GM19035 (cell line): Measurements from ENCODE around the gene ACBD3.
A peak's percentile ranks its signal among the peaks of the same experiment; 100 is the strongest.

Source experiments
- ATAC-seq: cut with Tn5 transposase; IDR thresholded peaks from one replicate; pipeline ENCODE4 v1.9.1; 2021; ENCODE audit not compliant: unreplicated experiment

Gene ACBD3

DNA sequence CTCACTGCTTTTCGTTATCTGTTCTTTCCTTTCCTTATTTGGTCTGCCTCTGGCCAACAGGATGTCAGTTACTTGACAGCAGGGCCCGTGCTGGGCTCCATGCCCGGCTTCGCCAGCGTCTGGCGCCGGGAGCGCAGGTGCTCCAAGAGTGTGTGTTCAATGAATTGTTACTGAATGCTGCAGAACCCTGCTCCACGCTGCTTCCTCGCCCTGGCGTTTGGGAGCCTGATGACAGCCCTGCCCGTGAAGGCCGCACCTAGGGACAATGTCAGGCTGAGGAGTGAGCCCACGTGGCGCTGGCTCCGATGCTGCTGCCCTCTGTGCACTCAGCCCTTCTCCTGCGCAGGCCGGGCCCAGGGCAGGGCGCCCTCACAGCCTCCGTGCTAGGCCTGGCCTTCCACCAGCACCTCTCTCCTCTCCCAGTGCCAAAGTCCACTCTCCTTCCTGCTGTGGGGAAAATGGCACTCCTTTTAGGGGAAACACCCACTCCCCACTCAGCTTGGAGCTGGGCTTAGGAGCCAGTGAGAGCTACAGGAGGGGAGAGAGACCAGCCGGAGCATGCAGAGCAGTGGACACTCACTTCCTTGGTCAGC, 51.4 kb downstream of the ACBD3 start:
- no peak for ATAC-seq

DNA sequence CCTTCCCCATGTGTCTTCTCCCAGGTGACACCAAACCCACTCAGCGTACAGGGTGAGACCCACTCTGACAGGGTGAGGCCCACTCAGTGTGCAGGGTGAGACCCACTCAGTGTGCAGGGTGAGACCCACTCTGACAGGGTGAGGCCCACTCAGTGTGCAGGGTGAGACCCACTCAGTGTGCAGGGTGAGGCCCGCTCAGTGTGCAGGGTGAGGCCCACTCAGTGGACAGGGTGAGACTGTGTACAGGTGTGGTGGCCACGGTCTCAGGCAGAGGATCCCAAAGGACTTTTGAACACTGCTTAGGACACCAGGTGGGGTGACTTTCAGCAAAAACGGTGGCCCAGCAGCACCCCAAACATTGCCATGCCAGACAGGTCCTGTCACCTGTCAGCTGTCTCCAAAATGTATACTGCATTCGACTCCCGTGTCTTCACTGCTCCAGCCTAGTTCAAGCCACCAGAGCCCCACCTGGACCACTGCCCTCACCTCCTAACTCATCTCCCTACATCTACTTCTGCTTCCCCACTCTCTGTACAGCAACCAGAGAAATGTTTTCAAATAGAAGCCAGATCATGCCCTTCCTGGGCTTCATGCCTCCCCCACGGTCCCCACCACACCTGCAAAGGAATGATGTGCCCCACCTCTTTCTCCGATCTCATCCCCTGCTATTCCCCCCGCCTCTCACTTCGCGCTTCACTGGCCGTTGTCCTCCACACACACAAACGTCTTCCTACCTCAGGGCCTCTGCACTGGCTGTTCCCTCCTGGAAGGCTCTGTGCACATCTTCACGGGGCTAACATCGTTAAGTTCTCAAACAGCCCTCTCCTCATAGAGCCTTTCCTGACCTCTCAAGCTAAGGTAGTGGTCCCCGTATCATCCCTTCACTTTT, 52.1 kb downstream of the ACBD3 start:
- ATAC-seq: no peak

DNA sequence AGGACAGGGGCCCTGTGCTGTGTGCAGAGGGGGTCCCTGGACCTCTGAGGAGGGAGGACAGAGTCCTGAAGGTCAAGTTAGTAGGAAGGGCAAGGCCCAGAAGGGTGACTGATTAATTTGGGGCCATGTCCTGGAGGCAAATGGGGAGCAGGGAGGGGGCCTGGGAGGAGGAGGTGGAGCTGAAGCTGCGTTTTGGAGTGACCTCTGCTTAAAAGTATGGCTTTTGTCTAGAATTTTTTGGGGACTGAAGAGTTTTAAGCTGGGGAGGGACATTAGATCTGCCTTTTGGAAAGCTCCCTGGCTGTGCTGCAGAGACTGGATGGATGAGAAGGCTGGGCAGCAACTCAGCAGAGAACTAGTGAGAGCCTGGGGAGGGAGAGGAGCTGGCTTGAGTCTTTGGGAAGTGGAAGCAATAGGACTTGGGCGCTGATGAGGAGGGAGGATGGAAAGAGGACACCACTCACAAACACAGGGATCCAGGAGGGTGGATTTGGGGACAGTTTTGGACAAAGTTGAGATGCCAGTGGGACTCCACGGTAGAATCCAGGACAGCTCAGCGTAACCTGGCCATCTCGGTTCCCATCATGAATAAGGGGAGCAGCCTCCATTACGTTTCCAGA, 52.9 kb downstream of the ACBD3 start:
- no peak for ATAC-seq

DNA sequence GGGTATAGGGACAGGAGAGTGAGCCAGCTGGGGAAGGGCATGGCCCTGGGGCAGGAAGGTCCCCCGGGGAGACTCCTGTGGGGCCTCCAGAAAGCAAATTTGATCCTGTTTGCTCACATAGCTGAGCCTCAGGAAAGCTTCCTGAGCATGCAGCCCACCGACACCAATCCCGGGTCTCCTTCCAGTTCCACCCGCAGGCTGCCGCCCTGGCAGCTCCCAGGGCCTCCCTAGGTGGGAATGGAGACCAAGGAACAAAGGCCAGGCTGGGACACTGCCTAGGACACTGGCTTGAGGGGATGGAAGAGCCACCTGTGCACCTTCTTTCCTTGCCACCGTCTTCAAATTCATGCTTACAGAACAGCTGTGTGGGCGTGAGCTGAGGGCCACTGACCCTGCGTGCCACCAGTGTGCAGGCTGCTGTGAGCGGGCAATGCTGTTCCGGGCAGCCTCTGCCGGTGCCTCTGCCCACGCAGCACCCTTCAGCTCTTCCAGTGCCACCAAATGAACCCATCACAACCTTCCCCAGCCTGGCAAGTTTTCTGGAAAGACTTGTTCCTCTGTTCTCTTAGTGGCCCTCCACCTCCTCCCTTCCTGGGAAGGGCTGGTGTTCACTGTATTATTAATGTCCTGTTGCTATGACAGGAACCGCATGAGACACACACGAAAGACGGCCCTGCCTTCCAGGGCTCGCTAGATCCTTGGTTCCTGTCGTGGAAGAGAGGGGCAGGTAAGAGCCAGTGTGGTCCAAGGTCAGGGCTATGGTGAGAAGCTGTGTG, 53.6 kb downstream of the ACBD3 start:
- ATAC-seq: no peak

DNA sequence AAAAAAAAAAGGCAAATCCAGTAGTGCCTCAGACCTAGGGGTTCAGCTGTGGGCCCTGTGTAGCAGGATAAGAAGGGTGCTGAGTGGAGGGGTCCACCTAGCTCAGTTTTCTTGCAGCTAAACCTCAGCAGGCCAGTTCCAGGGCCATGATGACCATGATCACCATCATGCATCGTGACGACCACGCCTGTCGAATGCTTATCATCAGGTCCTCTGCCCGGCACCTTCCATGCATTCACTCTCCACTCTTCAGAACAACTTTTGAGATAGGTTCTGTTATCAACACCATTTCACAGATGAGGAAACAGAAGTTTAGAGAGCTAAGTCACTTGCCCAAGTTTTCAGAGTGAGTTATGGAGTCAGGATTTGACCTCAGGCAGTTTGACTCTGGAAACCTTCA, 54.9 kb downstream of the ACBD3 start:
- no peak for ATAC-seq

DNA sequence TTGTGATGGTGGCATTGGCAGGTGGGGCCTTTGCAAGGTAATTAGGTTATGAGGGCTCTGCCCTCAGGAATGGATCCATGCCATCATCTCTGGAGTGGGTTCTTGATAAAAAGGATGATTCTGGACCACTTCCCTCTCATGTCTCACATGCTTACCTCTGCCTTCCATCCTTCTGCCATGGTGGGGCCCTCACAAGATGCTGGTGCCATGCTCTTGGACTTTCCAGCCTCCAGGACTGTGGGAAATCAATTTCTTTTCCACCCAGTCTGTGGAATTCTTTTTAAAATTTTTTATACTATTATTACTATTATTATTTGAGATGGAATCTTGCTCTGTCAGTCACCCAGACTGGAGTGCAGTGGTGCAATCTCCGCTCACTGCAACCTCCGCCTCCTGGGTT, 57.3 kb downstream of the ACBD3 start:
- no peak for ATAC-seq

DNA sequence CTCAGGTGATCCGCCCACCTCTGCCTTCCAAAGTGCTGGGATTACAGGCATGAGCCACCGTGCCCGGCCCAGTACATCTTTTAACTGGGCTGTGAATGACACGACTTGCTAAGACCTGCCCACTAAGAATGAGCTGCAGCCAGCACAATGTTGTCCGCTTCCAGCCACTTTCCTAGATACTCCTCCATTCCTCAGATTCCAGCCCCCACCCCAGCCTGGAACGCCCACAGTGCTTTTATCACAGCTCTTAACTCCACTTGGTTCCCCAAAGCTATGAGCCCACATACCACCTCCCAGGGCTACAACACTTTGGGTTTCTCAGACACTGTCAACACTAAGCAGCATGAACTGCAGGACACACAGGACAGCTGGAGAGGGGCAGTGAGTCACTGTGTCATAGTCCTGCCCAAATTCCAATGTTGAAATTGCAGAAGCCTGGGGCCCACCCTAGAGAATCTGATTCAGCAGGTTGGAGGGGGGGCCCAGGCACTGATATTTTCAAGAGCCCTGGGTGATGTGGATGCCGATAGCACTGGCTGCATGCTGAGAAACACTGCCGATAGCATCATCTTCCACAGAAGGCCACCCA, 58.0 kb downstream of the ACBD3 start:
- no peak for ATAC-seq

DNA sequence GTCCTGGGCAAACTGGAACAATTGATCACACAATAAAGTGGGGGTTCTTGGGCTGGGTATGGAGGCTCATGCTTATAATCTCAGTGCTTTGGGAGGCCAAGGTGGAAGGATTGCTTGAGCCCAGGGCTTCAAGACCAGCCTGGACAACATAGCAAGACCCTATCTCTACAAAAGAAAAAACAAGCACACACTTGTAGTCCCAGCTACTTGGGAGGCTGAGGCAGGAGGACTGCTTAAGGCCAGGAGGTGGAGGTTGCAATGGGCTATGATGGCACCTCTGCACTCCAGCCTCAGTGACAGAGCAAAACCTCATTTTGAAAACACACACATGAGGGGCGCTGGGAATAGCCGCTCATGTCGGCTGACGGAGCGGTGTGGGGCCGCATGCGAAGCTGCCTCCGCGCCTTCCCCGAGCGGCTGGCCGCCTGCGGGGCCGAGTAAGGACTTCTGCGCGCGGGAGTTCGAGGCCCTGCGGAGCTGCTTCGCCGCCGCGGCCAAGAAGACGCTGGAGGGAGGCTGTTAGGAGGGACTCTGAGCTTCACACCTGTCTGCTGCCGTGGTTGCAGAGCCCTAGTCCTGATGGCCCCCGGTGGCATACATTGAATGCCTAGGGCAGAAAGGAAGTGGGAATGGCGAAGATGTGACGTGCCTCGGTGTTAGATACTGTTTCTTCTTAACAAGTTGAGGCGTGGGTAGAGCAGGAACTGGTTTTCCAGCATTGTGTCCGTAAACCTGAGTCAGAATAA, 59.5 kb downstream of the ACBD3 start:
- ATAC-seq: peak; percentile 3

DNA sequence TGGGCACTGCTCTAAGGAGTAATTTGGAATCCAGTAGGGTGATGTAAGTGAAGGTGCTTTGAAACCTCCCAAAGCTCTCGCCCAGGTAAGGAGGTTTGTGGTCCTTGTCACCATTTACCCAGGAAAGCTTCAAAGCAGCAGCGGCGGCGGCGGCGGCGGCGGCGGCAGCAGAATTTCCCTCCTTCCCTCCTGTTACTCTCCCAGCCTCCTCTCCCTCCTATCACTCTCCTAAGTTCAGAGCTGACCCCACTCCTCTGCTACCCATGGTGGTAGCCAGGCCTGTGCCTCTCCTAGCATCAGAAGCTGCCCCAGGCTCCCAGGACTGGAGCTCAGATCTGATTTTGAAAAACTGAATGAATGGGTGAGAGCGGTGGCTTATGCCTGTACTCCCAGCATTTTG, 60.7 kb downstream of the ACBD3 start:
- ATAC-seq: no peak

DNA sequence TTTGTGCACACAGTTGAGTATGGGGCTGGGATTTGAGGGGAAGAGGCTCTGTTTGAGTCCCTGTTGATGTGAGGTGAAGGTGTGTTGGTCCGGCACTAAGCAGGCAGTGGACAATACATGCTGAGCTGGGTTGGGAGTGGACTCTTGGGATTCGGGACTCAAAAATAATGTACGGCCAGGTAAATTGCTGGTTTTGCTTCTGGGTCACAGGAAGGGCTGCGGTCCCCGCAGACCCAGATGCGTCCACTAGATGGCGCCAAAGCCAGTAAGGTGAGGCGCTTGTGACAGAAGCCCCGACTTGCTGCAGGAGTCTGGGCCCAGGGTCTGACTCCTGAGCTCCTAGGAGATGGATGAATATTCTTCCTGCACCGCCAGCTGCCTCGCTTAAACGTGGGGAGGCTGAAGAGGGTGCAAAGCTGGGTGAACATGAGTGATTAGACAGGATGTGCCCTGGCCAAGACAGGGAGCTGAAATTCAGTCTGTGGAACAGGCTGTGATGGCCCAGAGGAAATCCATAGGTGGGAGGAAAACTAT, 61.4 kb downstream of the ACBD3 start:
- ATAC-seq: no peak

DNA sequence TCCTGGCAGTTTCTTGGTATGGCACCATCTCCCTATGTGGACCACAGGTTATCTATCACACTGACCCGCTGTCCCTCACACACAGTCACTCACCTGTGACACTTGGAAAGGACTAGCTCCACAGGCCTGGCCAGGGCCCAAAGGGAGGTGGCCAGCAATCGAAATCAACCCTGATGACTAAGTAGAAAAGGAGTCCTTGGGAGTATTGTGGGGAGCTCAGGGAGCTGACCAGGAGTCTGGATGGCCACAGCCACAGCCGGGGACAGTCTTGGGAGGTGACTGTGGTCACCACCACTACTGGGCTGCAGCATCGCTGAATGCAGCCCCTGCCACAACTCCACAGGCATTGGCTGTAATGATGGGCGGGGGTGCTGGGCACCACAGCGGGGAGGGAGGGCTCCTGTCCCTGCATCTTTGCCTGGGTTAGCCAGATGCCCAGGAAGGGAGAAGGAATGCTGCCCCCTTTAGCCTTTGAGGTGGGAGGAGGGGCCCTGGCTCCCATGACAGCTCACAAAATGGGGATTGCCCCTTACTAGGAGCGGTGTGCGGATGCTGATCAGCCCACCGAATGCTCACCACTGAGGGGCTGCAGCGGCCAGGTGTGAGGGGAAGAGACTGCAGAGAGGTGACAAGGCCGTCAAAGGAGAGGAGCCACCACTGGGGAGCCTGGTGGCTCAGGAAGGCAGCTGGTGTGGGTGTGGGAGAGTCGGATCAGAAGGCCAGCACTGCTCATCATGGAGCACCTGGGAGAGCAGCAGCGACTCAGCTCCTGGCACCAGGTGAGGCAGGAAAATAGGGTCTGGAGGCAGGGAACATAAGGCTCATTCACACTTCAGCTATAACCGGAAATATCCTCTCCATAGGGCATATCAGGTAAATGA, 62.7 kb downstream of the ACBD3 start:
- ATAC-seq: no peak

DNA sequence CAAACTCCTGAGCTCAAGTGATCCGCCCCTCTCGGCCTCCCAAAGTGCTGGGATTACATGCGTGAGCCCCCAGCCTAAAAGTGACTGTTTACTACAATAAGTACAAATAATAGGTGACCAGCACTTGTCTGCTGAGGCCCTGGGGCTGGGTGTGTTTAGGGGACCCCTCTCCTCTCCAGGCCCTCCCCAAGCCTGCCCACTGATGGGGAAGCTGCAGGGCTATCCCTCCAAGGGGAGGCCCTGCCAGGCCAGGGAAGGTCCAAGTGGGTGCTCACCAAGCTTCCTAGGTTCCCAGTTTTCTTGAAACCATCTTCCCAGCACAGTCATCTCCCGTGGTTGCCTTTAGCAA, 63.4 kb downstream of the ACBD3 start:
- no peak for ATAC-seq

DNA sequence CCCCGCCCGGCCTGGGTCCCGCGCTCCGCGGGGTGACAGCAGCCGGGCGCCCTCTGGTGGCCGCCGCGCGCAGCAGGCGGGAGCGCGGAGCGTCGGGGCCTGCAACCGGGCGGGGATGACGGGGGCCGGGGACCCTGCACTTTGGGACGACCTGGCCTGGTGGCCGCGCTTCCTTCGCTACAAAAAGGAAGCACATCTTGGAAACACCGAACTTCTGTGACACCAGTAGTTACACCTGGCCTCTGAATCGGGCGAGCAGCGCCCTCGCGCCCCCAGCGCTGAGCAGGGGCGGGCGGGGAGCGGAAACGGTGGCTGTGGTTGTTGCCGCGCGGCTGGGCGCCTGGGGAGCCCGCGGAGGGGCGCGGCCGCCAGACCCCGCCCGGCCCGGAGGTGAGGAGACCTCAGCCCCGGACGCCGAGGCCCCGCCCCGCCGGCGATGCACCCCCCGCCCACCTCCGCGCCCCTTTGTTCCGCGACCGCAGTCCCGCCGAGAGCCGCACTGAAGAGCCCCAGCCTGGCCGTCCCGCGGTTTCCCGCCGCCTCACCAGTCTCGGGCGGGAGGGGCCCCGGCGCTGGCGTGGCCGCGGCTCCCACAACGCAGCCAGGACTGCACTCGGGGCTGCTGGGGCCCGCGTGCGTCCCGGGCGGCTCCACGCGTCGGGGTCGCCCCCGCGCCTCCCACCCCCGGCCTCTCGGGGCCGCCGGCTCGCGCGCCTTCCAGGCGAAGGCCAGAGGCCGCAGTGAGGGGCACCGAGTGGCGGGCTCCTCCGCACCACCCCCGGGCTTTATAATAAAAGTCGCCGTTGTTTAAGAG, 64.7 kb downstream of the ACBD3 start:
- ATAC-seq: peak; percentile 68

DNA sequence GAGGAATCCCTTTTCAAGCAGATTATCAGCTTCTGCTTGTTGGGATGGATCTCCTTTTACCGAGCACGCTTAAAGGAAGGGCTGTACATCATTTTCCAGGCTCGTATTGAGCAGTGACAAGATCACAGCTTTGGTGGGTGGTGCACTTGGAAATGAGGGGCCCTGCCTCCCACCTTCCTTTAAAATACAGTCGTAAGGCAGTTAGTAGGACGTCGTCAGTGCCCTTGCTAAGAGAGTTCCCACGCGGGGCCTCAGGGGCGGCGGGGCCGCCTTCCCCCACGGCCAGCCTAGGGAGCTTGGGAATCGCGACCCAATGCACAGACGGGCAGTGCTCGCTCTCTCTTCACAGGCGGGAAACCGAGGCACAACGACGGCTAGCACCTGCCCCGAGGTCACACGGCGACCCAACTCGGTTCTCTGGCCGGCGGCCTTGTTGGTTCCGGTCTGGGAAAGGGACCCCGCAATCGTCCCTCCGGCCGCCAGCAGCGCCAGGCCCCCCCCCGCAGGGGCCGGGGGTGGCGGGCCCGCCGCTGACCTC, 65.4 kb downstream of the ACBD3 start:
- no peak for ATAC-seq

DNA sequence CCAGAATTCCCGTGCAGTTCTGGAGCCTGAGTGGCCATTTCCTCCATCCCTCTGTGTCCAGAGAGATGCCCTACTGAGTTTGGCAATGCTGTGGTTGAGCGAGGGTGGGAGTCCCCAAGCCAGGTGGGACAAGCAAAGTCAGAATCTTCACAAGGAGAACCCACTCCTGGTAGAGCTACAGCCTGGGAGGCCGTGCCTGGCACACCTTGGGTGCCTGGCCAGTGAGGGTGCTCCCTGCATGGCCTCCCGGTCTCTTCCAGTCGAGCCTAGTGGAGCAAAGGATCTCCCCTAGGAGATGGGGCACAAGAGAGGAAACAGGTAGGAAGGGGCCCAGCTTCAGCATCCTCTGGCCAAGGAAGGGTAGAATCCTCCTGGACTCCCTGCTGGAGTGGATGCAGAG, 66.1 kb downstream of the ACBD3 start:
- no peak for ATAC-seq

DNA sequence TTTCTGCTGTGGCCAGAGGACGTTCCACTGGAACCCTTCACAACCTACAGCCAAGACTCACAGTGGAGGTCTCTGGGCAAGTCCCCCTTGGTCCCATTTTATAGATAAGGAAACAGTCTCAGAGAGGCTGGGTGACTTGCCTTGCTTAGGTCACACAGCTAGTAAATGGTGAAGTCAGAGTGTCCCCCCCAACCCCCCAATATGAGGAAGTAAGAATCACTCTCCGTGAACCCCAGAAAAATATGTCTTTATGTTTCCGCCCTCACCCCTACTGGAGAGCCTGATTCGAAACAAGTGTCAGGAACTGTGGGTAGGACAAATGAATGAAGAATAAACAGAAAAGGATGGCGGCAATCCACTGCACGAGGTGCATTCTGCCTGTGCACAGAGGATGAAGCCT, 67.4 kb downstream of the ACBD3 start:
- ATAC-seq: no peak

DNA sequence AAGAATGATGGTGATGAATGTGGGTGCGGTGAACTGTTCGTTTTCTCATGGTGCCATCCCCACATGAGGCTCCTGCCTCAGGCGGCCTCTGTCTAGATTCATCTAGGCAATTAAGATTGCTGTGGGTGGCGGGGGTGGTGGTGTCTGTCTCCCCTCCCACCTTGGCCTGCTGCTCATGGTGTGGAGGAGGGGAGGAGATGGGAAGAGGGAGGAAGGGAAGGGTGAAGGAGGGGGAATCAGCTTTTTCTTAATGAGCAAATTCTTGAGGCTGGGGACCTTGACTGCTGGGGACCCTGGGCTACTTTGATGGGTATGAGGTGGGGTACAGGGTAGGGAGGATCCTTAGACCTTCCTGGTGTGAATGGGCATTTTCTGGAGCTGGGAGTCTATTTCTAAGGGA, 68.2 kb downstream of the ACBD3 start:
- no peak for ATAC-seq

DNA sequence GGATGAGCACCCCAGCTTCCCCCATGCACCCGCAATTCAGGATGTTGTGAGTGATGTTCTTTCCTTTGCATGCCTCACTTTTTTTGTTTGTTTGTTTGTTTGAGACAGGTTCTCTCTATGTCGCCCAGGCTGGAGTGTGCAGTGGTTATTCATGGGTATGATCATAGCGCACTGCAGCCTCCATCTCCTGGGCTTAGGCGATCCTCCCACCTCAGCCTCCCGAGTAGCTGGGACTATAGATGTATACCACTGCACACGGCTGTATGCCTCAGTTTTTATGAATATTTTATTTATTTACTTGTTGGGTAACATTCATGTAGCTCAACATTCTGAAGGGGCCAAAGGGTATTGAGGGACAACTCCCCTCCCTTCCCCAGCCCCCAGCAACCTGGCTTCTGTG, 69.2 kb downstream of the ACBD3 start:
- no peak for ATAC-seq
